ENCODE results near the gene PLXNA2. TPM values are rescaled to one million over a fixed set of nuclear protein-coding genes. Genes with fewer than 3 reads are reported as not detected.

PLXNA2 gene
- total RNA-seq, 4 donors from 2014 or later: 17.2 to 29.7 (median 24.6) TPM

DNA sequence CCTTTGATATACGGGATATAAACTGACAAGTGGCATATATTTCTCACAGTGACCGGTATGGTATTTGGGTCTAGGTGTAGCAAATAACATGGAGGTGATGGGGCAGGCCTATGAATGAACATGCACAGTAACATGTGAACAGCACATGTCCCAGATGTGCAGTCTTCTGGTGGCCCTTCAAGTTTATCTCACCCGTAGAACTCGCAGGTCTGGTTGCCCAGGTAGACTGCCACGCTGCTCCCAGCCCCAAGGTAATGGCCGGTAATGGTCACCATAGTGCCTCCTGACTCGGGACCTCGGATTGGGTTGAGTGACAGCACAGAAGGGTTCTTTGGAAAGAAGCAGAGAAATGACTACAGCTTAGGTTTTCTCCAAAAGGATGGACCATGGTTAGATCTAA lies 192.0 kb downstream of the PLXNA2 start:
- 96 to 98% methylated on average over 8 of the region's 8 CpGs for WGBS, 2 donors
- TF ChIP-seq EP300 (IDR thresholded peaks at IDR 0.05) (no peak), POLR2A (IDR thresholded peaks at IDR 0.05) (no peak)
- TF ChIP-seq, protein P1, sequence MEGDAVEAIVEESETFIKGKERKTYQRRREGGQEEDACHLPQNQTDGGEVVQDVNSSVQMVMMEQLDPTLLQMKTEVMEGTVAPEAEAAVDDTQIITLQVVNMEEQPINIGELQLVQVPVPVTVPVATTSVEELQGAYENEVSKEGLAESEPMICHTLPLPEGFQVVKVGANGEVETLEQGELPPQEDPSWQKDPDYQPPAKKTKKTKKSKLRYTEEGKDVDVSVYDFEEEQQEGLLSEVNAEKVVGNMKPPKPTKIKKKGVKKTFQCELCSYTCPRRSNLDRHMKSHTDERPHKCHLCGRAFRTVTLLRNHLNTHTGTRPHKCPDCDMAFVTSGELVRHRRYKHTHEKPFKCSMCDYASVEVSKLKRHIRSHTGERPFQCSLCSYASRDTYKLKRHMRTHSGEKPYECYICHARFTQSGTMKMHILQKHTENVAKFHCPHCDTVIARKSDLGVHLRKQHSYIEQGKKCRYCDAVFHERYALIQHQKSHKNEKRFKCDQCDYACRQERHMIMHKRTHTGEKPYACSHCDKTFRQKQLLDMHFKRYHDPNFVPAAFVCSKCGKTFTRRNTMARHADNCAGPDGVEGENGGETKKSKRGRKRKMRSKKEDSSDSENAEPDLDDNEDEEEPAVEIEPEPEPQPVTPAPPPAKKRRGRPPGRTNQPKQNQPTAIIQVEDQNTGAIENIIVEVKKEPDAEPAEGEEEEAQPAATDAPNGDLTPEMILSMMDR (IDR thresholded peaks at IDR 0.05): no peak
- H3K36me3 ChIP-seq: peaks cover 0 to 38% (median 0%) of the 10 kb centered on the region in 3 donors
- no peaks in the 10 kb centered on the region for H3K9me3 ChIP-seq
- no peaks in the 10 kb centered on the region for H3K27me3 ChIP-seq
- H3K4me3 ChIP-seq: no peak overlapping the region
- DNase-seq (ENCODE audit: low spot score in 2 of 2): no peak
- H3K4me1 ChIP-seq: peaks cover 2 to 20% (median 12%) of the 10 kb centered on the region in 4 donors
- no peak overlapping the region for H3K27ac ChIP-seq

DNA sequence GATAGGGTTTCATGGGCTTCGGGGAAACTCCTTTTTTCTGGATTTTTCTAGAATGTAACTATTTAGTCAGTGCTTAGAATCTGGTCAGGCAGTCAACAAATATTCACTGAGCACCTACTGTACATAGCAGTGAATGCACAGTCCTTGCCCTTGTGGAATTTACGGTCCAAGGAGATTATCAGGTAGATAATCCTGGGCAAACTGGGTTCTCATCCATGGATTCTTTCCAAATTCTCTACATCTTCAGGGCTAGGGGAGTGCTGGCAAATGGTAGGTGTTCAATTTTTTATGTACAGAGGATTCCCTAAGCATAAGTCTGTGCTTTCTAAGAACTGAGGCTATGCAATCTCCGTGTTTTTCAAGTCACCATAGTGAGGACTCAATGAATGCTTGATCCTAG lies 192.5 kb downstream of the PLXNA2 start:
- Histone ChIP-seq H3K27ac (no peak overlapping the region), H3K4me1 (peaks cover 2 to 25% (median 17%) of the 10 kb centered on the region in 4 donors), H3K27me3 (no peaks in the 10 kb centered on the region), H3K9me3 (no peaks in the 10 kb centered on the region), H3K4me3 (no peak overlapping the region), H3K36me3 (peaks cover 0 to 38% (median 0%) of the 10 kb centered on the region in 3 donors)
- TF ChIP-seq, protein P1 (IDR thresholded peaks at IDR 0.05): no peak
- TF ChIP-seq POLR2A (IDR thresholded peaks at IDR 0.05) (no peak), EP300 (IDR thresholded peaks at IDR 0.05) (no peak)
- no peak for DNase-seq (ENCODE audit: low spot score in 2 of 2)
- 93 to 96% methylated on average over 3 of the region's 3 CpGs for WGBS, 2 donors

DNA sequence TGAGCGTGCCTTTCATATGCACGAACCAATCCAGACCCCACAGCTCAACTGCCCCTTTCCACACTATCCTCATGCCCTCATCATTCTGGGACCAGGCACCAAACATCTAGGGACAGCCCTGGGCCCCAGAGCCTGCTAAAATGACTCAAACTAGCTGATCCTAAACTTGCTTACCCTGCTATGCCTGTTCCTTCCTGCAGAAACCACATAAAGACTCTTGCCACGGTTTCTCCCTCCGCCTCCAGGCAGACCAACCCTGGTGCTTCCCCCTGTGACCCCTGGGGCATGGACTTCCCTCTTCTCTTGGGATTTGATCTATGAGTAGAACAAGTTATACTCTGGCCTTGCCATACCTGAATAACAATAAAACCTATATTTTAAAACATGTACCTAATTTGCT lies 195.3 kb downstream of the PLXNA2 start:
- peaks cover 0 to 40% (median 0%) of the 10 kb centered on the region in 3 donors for H3K36me3 ChIP-seq
- WGBS, 2 donors: 85 to 86% methylated on average over 4 of the region's 4 CpGs
- no peak for DNase-seq (ENCODE audit: low spot score in 2 of 2)
- H3K27ac ChIP-seq: peak overlapping the region in 3 of 4 donors; percentile 4 to 89 (median 88)
- H3K27me3 ChIP-seq: no peaks in the 10 kb centered on the region
- TF ChIP-seq EP300 (IDR thresholded peaks at IDR 0.05) (peak in 1 of 2 donors; percentile 11), POLR2A (IDR thresholded peaks at IDR 0.05) (no peak)
- H3K4me3 ChIP-seq: no peak overlapping the region
- H3K4me1 ChIP-seq: peaks cover 2 to 41% (median 27%) of the 10 kb centered on the region in 4 donors
- H3K9me3 ChIP-seq: no peaks in the 10 kb centered on the region

DNA sequence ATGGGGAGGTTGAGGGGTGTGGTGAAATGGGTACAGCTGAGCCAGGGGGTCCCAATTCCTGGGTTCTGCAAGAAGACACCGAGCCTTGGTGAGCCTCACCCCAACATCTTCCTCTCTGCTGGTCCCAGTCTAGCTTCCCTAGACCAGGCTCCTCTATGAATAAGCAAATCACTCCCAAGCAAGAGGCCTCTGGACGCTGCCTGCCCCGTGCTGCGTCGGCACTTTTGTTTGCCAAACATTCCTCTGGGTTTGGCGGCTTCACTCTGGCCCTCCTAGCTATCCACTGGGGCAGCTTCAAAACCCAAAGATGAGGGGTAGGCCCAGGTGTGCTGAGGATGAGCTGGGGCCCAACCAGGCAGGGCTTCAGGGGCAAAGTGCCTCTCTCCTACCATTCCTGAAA lies 196.2 kb downstream of the PLXNA2 start:
- Histone ChIP-seq H3K9me3 (no peaks in the 10 kb centered on the region), H3K4me1 (peaks cover 2 to 41% (median 27%) of the 10 kb centered on the region in 4 donors), H3K27ac (peak overlapping the region; percentile 50 to 89 (median 78)), H3K4me3 (no peak overlapping the region), H3K27me3 (no peaks in the 10 kb centered on the region), H3K36me3 (peaks cover 0 to 39% (median 0%) of the 10 kb centered on the region in 3 donors)
- TF ChIP-seq, protein P1 (IDR thresholded peaks at IDR 0.05): no peak
- TF ChIP-seq POLR2A (IDR thresholded peaks at IDR 0.05) (no peak), EP300 (IDR thresholded peaks at IDR 0.05) (no peak)
- peak; percentile 39 to 50 for DNase-seq (ENCODE audit: low spot score in 2 of 2)
- 14 to 15% methylated on average over 6 of the region's 6 CpGs for WGBS, 2 donors

DNA sequence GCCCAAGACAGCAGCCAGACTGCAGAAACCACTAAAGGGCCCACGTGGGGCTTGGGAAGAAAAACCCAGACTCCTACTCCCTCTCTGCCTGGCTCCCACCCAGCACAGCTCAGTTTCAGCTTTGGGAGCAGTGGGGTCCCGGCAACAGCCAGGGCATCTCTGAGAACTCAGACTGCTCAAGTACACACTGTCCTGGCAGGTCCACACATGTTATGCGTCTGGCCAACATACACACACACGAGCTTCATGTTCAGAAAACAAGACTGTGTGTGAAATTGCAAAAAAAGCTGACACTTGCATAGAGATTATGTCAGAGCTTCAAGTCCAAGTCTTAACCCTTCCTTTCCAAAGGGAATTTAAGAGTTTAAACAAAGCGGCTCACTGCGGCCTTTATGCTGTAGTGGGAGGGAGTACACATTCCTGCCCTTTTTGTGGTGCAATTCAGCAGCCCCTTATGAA lies 196.7 kb downstream of the PLXNA2 start:
- Histone ChIP-seq H3K9me3 (no peaks in the 10 kb centered on the region), H3K4me3 (no peak overlapping the region), H3K36me3 (peaks cover 0 to 39% (median 0%) of the 10 kb centered on the region in 3 donors), H3K27me3 (no peaks in the 10 kb centered on the region), H3K27ac (peak overlapping the region; percentile 50 to 89 (median 78)), H3K4me1 (peaks cover 2 to 41% (median 27%) of the 10 kb centered on the region in 4 donors)
- WGBS, 2 donors: 19 to 22% methylated on average over 6 of the region's 6 CpGs
- TF ChIP-seq POLR2A (IDR thresholded peaks at IDR 0.05) (no peak), EP300 (IDR thresholded peaks at IDR 0.05) (peak; percentile 42 to 97)
- TF ChIP-seq, protein P1 (IDR thresholded peaks at IDR 0.05): peak in 1 of 5 experiments; percentile 16
- peak; percentile 76 to 85 for DNase-seq (ENCODE audit: low spot score in 2 of 2)
